GM06990 (cell line): ENCODE measurements around the gene BABAM2.

Source experiments
- DNase-seq: peaks from one replicate; pipeline ENCODE4 v3.0.0-alpha.2; 2011; ENCODE audit not compliant: insufficient read length; ENCODE audit errors: extremely low read depth
- H3K27me3 ChIP-seq: replicated peaks from 2 replicates; pipeline ENCODE4 v1.6.0; 2011; ENCODE audit warnings: low read length; ENCODE audit not compliant: control insufficient read depth, insufficient read depth
- H3K36me3 ChIP-seq: 2 replicates; pipeline ENCODE4 v1.5.1; 2011; ENCODE audit warnings: low read length; ENCODE audit not compliant: control insufficient read depth, insufficient read depth
- H3K4me3 ChIP-seq: replicated peaks from 2 replicates; pipeline ENCODE4 v1.5.1; 2011; ENCODE audit warnings: low read depth, mild to moderate bottlenecking, control low read depth, low read length
- CTCF ChIP-seq: IDR thresholded peaks from 2 replicates; pipeline ENCODE4 v1.5.1; 2011; ENCODE audit warnings: low read length, control low read depth, mild to moderate bottlenecking, inconsistent platforms; ENCODE audit not compliant: insufficient read depth, poor library complexity, severe bottlenecking

The BABAM2 gene

GRCh38 chr2:27914041-27914804, 23.7 kb downstream of the BABAM2 start:
- TF ChIP-seq CTCF = no peak
- Histone ChIP-seq H3K27me3 (no peaks in the 10 kb centered on the region), H3K4me3 (no peak overlapping the region), H3K36me3 (no peaks in the 10 kb centered on the region)
- DNase-seq = no peak

- no peak for DNase-seq
- Histone ChIP-seq H3K36me3 (no peaks in the 10 kb centered on the region), H3K4me3 (no peak overlapping the region), H3K27me3 (no peaks in the 10 kb centered on the region)
- no peak for TF ChIP-seq CTCF
These were observed 24.3 kb downstream of the BABAM2 start for GRCh38 chr2:27914805-27915175.

- DNase-seq = no peak
- Histone ChIP-seq H3K4me3 (no peak overlapping the region), H3K27me3 (no peaks in the 10 kb centered on the region), H3K36me3 (no peaks in the 10 kb centered on the region)
- no peak for TF ChIP-seq CTCF
These were observed 24.7 kb downstream of the BABAM2 start for GRCh38 chr2:27915191-27915590.

- TF ChIP-seq CTCF = no peak
- Histone ChIP-seq H3K36me3 (no peaks in the 10 kb centered on the region), H3K27me3 (no peaks in the 10 kb centered on the region), H3K4me3 (no peak overlapping the region)
- no peak for DNase-seq
These were observed 25.3 kb downstream of the BABAM2 start for GRCh38 chr2:27915874-27916273.

- H3K27me3 ChIP-seq = no peaks in the 10 kb centered on the region
- H3K4me3 ChIP-seq = no peak overlapping the region
- H3K36me3 ChIP-seq = no peaks in the 10 kb centered on the region
- no peak for DNase-seq
- no peak for TF ChIP-seq CTCF
These were observed 25.9 kb downstream of the BABAM2 start for GRCh38 chr2:27916293-27916995.
